OCI-LY3 (cell line): ENCODE results near the gene PDE4DIP.
"Not testable (repeated sequence)": the region's sequence is repeated elsewhere in the genome, so short reads cannot be mapped to it uniquely, and the experiment has no call there.

Experiments used
- EZH2phosphoT487 ChIP-seq: fragments of 200-600 bp; shearing (Covaris generic); IDR thresholded peaks from 2 replicates; pipeline ENCODE4 v1.6.1; 2018; ENCODE audit warnings: antibody characterized with exemption, mixed run types, low read depth
- TF ChIP-seq, protein P1 (sequence below): fragments of 200-600, 300-600 bp; sonication (generic); IDR thresholded peaks from 2 replicates; pipeline ENCODE4 v1.5.1; 2014; ENCODE audit warnings: antibody characterized with exemption, low read length, low read depth

DNA sequence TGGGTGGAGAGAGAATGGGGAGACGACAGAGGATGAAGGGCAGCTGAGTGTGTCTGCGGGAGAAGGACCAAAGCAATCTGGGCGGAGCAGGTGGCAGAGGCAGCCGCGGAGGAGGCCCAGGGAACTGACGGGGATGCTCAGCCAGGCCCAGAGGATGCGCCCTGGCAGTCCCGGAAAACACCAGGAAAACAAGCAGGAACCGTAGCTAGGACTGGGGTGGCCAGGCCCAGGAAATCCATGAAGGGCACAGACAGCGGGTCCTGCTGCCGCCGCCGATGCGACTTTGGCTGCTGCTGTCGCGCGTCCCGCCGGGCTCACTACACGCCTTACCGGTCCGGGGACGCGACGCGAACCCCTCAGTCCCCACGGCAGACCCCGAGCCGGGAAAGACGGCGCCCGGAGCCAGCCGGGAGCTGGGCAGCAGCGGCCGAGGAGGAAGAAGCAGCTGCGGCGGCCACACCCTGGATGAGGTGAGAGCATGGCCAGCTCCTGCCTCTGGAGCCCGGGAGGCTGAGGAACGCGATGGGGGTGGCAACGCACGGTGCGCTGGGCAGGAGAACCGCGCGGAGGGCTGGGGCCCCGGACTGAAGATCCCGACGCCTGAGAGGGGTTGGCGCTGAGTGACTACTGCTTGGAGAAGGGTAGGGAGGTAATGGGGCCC, 35.8 kb upstream of the PDE4DIP start:
- TF ChIP-seq, protein P1, sequence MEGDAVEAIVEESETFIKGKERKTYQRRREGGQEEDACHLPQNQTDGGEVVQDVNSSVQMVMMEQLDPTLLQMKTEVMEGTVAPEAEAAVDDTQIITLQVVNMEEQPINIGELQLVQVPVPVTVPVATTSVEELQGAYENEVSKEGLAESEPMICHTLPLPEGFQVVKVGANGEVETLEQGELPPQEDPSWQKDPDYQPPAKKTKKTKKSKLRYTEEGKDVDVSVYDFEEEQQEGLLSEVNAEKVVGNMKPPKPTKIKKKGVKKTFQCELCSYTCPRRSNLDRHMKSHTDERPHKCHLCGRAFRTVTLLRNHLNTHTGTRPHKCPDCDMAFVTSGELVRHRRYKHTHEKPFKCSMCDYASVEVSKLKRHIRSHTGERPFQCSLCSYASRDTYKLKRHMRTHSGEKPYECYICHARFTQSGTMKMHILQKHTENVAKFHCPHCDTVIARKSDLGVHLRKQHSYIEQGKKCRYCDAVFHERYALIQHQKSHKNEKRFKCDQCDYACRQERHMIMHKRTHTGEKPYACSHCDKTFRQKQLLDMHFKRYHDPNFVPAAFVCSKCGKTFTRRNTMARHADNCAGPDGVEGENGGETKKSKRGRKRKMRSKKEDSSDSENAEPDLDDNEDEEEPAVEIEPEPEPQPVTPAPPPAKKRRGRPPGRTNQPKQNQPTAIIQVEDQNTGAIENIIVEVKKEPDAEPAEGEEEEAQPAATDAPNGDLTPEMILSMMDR = not testable (repeated sequence)
- not testable (repeated sequence) for TF ChIP-seq EZH2phosphoT487
